ENCODE data around the gene YEATS2. TPM values are rescaled to one million over a fixed set of nuclear protein-coding genes. Genes with fewer than 3 reads are reported as not detected.

YEATS2 gene
- total and polyA plus RNA-seq, 2 experiments from 2014 or later = 15.2 to 72.8 TPM

DNA sequence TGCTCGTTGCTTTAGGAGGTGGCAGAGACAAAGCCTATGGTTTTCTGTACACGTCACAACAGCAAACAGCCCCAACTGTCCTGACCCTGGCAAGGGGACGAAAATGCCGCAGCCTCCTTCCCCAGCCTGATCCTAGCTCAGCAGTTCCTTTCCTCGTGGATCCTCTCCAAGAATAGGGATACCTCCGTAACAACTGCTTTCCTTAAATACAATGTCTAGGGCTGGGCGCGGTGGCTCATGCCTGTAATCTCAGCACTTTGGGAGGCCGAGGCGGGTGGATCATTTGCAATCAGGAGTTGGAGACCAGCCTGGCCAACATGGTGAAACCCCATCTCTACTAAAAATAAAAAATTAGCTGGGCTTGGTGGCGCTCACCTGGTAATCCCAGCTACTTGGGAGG is 110.8 kb downstream of the YEATS2 start:
- DNase-seq (ENCODE audit: low spot score) = no peak
- H3K36me3 Mint-ChIP-seq (ENCODE audit: low read depth) = peaks cover 86% of the 10 kb centered on the region
- Histone ChIP-seq H3K9me2 (ENCODE audit: insufficient read depth) (no peaks in the 10 kb centered on the region), H3F3A (replicated peaks; ENCODE audit: low read depth) (no peaks in the 10 kb centered on the region; the same call in 1 of the 2 replicates), H3K4me2 (no peak overlapping the region), H3K79me2 (replicated peaks; ENCODE audit: insufficient read depth) (no peaks in the 10 kb centered on the region), H3K27ac (ENCODE audit: low read depth) (no peak overlapping the region), H3K27me3 (ENCODE audit: insufficient read depth) (no peaks in the 10 kb centered on the region), H3K4me3 (no peak overlapping the region), H4K20me1 (replicated peaks; ENCODE audit: insufficient read depth) (peaks cover 7% of the 10 kb centered on the region), H3K4me1 (ENCODE audit: insufficient read depth) (no peaks in the 10 kb centered on the region), H2AFZ (no peak overlapping the region), H3K36me3 (ENCODE audit: insufficient read depth) (peaks cover 58% of the 10 kb centered on the region)
- no peaks in the 10 kb centered on the region; the same call in 2 of the 3 replicates for H3K9me3 Mint-ChIP-seq
- no peak for ATAC-seq
- no peak overlapping the region for H3K4me3 Mint-ChIP-seq
- H3K4me1 Mint-ChIP-seq = no peaks in the 10 kb centered on the region
- peaks cover 7% of the 10 kb centered on the region for H3K27me3 Mint-ChIP-seq (ENCODE audit: insufficient read depth, low read depth, poor library complexity)
- H3K27ac Mint-ChIP-seq = no peak overlapping the region
- TF ChIP-seq EZH2phosphoT487 (IDR thresholded peaks at IDR 0.05; ENCODE audit: unreplicated experiment) (no peak), NANOG (IDR thresholded peaks at IDR 0.05; ENCODE audit: borderline replicate concordance) (no peak), JUNB (IDR thresholded peaks at IDR 0.05; ENCODE audit: unreplicated experiment) (no peak), ZNF114 (CRISPR knock-in tag; IDR thresholded peaks at IDR 0.05) (no peak), STAT1 (IDR thresholded peaks at IDR 0.05; ENCODE audit: unreplicated experiment) (no peak), POLR2AphosphoS5 (IDR thresholded peaks at IDR 0.05; ENCODE audit: low read depth) (no peak)

DNA sequence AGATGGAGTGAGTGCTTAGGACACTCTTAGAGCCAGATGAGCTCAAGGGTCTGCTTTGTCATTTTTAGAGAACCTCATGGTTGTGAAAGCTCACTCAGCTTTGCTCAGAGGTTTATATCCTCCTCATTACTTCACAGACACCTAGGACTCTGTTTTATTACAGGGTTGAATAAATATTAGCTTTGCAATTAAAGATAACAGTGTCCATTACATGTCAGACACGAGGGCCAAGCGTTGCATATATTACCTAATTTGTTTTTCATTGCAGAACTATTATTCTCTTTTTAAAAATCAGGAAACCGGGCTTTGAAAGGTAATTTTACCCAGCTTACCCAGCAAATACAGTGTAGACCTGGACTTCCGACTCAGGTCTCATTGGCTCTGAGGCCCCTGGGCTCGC is 111.7 kb downstream of the YEATS2 start:
- Mint-ChIP-seq H3K9me3 (no peaks in the 10 kb centered on the region), H3K27me3 (ENCODE audit: insufficient read depth, low read depth, poor library complexity) (peaks cover 1% of the 10 kb centered on the region), H3K27ac (no peak overlapping the region), H3K36me3 (ENCODE audit: low read depth) (peaks cover 79% of the 10 kb centered on the region), H3K4me1 (no peaks in the 10 kb centered on the region), H3K4me3 (no peak overlapping the region)
- Histone ChIP-seq H2AFZ (no peak overlapping the region), H3K36me3 (ENCODE audit: insufficient read depth) (peaks cover 50% of the 10 kb centered on the region), H3K27me3 (ENCODE audit: insufficient read depth) (no peaks in the 10 kb centered on the region), H3K9me2 (ENCODE audit: insufficient read depth) (no peaks in the 10 kb centered on the region), H3F3A (replicated peaks; ENCODE audit: low read depth) (no peaks in the 10 kb centered on the region; the same call in 1 of the 2 replicates), H3K4me3 (no peak overlapping the region), H4K20me1 (replicated peaks; ENCODE audit: insufficient read depth) (peaks cover 7% of the 10 kb centered on the region), H3K27ac (ENCODE audit: low read depth) (no peak overlapping the region), H3K4me2 (no peak overlapping the region), H3K4me1 (ENCODE audit: insufficient read depth) (no peaks in the 10 kb centered on the region), H3K79me2 (replicated peaks; ENCODE audit: insufficient read depth) (no peaks in the 10 kb centered on the region)
- no peak for DNase-seq (ENCODE audit: low spot score)
- ATAC-seq = no peak
- TF ChIP-seq, protein P1, sequence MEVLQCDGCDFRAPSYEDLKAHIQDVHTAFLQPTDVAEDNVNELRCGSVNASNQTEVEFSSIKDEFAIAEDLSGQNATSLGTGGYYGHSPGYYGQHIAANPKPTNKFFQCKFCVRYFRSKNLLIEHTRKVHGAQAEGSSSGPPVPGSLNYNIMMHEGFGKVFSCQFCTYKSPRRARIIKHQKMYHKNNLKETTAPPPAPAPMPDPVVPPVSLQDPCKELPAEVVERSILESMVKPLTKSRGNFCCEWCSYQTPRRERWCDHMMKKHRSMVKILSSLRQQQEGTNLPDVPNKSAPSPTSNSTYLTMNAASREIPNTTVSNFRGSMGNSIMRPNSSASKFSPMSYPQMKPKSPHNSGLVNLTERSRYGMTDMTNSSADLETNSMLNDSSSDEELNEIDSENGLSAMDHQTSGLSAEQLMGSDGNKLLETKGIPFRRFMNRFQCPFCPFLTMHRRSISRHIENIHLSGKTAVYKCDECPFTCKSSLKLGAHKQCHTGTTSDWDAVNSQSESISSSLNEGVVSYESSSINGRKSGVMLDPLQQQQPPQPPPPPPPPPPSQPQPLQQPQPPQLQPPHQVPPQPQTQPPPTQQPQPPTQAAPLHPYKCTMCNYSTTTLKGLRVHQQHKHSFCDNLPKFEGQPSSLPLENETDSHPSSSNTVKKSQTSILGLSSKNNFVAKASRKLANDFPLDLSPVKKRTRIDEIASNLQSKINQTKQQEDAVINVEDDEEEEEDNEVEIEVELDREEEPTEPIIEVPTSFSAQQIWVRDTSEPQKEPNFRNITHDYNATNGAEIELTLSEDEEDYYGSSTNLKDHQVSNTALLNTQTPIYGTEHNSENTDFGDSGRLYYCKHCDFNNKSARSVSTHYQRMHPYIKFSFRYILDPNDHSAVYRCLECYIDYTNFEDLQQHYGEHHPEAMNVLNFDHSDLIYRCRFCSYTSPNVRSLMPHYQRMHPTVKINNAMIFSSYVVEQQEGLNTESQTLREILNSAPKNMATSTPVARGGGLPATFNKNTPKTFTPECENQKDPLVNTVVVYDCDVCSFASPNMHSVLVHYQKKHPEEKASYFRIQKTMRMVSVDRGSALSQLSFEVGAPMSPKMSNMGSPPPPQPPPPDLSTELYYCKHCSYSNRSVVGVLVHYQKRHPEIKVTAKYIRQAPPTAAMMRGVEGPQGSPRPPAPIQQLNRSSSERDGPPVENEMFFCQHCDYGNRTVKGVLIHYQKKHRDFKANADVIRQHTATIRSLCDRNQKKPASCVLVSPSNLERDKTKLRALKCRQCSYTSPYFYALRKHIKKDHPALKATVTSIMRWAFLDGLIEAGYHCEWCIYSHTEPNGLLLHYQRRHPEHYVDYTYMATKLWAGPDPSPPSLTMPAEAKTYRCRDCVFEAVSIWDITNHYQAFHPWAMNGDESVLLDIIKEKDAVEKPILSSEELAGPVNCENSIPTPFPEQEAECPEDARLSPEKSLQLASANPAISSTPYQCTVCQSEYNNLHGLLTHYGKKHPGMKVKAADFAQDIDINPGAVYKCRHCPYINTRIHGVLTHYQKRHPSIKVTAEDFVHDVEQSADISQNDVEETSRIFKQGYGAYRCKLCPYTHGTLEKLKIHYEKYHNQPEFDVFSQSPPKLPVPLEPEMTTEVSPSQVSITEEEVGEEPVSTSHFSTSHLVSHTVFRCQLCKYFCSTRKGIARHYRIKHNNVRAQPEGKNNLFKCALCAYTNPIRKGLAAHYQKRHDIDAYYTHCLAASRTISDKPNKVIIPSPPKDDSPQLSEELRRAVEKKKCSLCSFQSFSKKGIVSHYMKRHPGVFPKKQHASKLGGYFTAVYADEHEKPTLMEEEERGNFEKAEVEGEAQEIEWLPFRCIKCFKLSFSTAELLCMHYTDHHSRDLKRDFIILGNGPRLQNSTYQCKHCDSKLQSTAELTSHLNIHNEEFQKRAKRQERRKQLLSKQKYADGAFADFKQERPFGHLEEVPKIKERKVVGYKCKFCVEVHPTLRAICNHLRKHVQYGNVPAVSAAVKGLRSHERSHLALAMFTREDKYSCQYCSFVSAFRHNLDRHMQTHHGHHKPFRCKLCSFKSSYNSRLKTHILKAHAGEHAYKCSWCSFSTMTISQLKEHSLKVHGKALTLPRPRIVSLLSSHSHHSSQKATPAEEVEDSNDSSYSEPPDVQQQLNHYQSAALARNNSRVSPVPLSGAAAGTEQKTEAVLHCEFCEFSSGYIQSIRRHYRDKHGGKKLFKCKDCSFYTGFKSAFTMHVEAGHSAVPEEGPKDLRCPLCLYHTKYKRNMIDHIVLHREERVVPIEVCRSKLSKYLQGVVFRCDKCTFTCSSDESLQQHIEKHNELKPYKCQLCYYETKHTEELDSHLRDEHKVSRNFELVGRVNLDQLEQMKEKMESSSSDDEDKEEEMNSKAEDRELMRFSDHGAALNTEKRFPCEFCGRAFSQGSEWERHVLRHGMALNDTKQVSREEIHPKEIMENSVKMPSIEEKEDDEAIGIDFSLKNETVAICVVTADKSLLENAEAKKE (CRISPR knock-in tag; IDR thresholded peaks at IDR 0.05) = no peak

Measured in GM23338 (cell line).